HepG2 (cell line): ENCODE measurements around the gene AK3. TPM values are rescaled to one million over a fixed set of nuclear protein-coding genes. Genes with fewer than 3 reads are reported as not detected.

Experiments used
- CHD4 ChIP-seq: fragments of 200-600 bp; sonication (generic); IDR thresholded peaks from 2 replicates; pipeline ENCODE4 v1.7.0; 2017; ENCODE audit warnings: mild to moderate bottlenecking, low read length, borderline replicate concordance
- FOSL1 ChIP-seq: sonication (generic); formaldehyde crosslinking; IDR thresholded peaks from 2 replicates; pipeline ENCODE4 v1.9.0; 2021; ENCODE audit warnings: missing genetic modification reagents, borderline replicate concordance
- GTF2F1 ChIP-seq: fragments of 150-350 bp; IDR thresholded peaks from 2 replicates; pipeline ENCODE4 v1.6.1; 2014; ENCODE audit warnings: low read length
- HIVEP1 ChIP-seq: sonication (generic); formaldehyde crosslinking; IDR thresholded peaks from 2 replicates; pipeline ENCODE4 v1.4.0; 2020; ENCODE audit warnings: mild to moderate bottlenecking, missing genetic modification reagents
- HNRNPUL1 ChIP-seq: fragments of 200-400 bp; formaldehyde crosslinking; IDR thresholded peaks from 2 replicates; pipeline ENCODE4 v1.6.1; 2017; ENCODE audit warnings: low read depth, mild to moderate bottlenecking, low read length, moderate library complexity
- MTF2 ChIP-seq: sonication (generic); formaldehyde crosslinking; IDR thresholded peaks from 2 replicates; pipeline ENCODE4 v1.5.0; 2020; ENCODE audit warnings: missing genetic modification reagents, borderline replicate concordance
- PAF1 ChIP-seq: IDR thresholded peaks from 2 replicates; pipeline ENCODE4 v1.6.1; 2016; ENCODE audit warnings: missing genetic modification reagents, missing compliant biosample characterization
- YEATS4 ChIP-seq: sonication (generic); formaldehyde crosslinking; IDR thresholded peaks from 2 replicates; pipeline ENCODE4 v1.4.0; 2020; ENCODE audit warnings: missing genetic modification reagents, borderline replicate concordance
- ZNF20 ChIP-seq: sonication (generic); formaldehyde crosslinking; IDR thresholded peaks from 2 replicates; pipeline ENCODE4 v1.4.0; 2020; ENCODE audit warnings: mild to moderate bottlenecking, moderate library complexity, missing genetic modification reagents
- ZNF431 ChIP-seq: sonication (generic); formaldehyde crosslinking; IDR thresholded peaks from 2 replicates; pipeline ENCODE4 v1.9.0; 2022; ENCODE audit warnings: missing genetic modification reagents, low read depth, mild to moderate bottlenecking, borderline replicate concordance
- polyA plus RNA-seq, 8 experiments: library from polyadenylated mRNA; depleted of rRNA in 3 of 8; stranded (reverse) in 7 of 8; unstranded in 1 of 8; fragments of >200 nt; fragmentation: Illumina TruSeq in 4 of 8; extraction: Trizol in 4 of 8; gene quantifications; 2 replicates each; pipeline versions ENCODE4 v1.2.1 to v1.2.3, GENCODE V29; 2011 to 2016; ENCODE audit warnings: low read depth in 4 of 8, missing spikeins in 1 of 8, mixed read lengths in 1 of 8; ENCODE audit not compliant: insufficient read depth in 1 of 8
- total RNA-seq, 5 experiments: library from RNA; depleted of rRNA; stranded (reverse); fragments of >200 nt; fragmentation: Illumina TruSeq; extraction: Trizol; gene quantifications; 2 replicates each; pipeline ENCODE4 v1.2.3, GENCODE V29; 2016; ENCODE audit warnings: low read depth in 1 of 5
- TF ChIP-seq, protein P1 (sequence below): IDR thresholded peaks from 2 replicates; pipeline ENCODE4 v1.6.1; 2016; ENCODE audit warnings: missing compliant biosample characterization, missing genetic modification reagents, borderline replicate concordance
- TF ChIP-seq, protein P2 (sequence below): sonication (generic); formaldehyde crosslinking; IDR thresholded peaks from 2 replicates; pipeline ENCODE4 v1.8.0; 2022; ENCODE audit warnings: mild to moderate bottlenecking, missing genetic modification reagents, borderline replicate concordance
- TF ChIP-seq, protein P3 (sequence below): sonication (generic); formaldehyde crosslinking; IDR thresholded peaks from 2 replicates; pipeline ENCODE4 v1.4.0; 2020; ENCODE audit warnings: mild to moderate bottlenecking, missing genetic modification reagents
- TF ChIP-seq, protein P4 (sequence below): sonication (generic); formaldehyde crosslinking; IDR thresholded peaks from 2 replicates; pipeline ENCODE4 v1.4.0; 2020; ENCODE audit warnings: mild to moderate bottlenecking, missing genetic modification reagents
- TF ChIP-seq, protein P5 (sequence below): sonication (generic); formaldehyde crosslinking; IDR thresholded peaks from 2 replicates; pipeline ENCODE4 v1.4.0; 2020; ENCODE audit warnings: missing genetic modification reagents, mild to moderate bottlenecking, borderline replicate concordance

AK3 gene
- total and polyA plus RNA-seq, 2 of the 13 experiments (the other 11 are each of a cell fraction or from before 2014, with no cell fraction given), result 76.8 to 109 TPM

DNA sequence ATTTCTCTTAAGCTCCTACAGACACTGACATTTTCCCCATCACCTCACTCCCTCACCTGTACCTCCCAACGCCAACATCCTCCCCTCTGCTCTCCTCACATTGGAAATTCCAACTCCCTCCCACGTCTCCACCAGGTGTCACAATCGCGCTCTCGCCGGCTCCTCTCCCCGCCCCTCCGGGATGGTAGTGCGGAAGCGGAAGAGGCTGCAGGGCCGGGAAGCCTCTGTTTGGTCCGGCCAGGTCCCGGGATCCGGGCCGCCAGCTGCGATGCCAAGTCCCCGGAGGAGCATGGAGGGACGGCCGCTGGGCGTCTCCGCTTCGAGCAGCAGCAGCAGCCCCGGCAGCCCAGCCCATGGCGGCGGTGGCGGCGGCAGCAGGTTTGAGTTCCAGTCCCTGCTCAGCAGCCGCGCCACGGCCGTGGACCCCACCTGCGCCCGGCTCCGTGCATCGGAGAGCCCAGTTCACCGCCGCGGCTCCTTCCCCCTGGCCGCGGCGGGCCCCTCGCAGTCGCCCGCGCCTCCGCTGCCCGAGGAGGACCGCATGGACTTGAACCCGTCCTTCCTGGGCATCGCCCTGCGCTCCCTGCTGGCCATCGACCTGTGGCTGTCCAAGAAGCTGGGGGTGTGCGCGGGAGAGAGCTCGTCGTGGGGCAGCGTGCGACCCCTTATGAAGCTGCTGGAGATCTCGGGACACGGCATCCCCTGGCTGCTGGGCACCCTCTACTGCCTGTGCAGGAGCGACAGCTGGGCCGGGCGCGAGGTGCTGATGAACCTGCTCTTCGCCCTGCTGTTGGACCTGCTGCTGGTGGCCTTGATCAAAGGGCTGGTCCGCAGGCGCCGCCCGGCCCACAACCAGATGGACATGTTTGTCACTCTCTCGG lies 78.7 kb downstream of the AK3 start, which contains the start of gene PLPP6 (continued):
- TF ChIP-seq, protein P1, sequence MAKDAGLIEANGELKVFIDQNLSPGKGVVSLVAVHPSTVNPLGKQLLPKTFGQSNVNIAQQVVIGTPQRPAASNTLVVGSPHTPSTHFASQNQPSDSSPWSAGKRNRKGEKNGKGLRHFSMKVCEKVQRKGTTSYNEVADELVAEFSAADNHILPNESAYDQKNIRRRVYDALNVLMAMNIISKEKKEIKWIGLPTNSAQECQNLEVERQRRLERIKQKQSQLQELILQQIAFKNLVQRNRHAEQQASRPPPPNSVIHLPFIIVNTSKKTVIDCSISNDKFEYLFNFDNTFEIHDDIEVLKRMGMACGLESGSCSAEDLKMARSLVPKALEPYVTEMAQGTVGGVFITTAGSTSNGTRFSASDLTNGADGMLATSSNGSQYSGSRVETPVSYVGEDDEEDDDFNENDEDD (CRISPR knock-in tag), result peak; percentile 25; the same call in 1 of the 2 replicates
- TF ChIP-seq, protein P2, sequence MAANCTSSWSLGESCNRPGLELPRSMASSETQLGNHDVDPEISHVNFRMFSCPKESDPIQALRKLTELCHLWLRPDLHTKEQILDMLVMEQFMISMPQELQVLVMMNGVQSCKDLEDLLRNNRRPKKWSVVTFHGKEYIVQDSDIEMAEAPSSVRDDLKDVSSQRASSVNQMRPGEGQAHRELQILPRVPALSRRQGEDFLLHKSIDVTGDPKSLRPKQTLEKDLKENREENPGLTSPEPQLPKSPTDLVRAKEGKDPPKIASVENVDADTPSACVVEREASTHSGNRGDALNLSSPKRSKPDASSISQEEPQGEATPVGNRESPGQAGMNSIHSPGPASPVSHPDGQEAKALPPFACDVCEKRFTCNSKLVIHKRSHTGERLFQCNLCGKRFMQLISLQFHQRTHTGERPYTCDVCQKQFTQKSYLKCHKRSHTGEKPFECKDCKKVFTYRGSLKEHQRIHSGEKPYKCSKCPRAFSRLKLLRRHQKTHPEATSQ (CRISPR knock-in tag), result peak; percentile 43; the same call in 1 of the 2 replicates
- TF ChIP-seq CHD4 (no peak), HIVEP1 (CRISPR knock-in tag) (no peak), YEATS4 (CRISPR knock-in tag) (peak; percentile 94), HNRNPUL1 (no peak), MTF2 (no peak; the same call in 1 of the 2 replicates), ZNF431 (0 out of 2 replicates have a peak, but pooled peaks have one; percentile 13), FOSL1 (CRISPR knock-in tag) (no peak), ZNF20 (no peak), PAF1 (CRISPR knock-in tag) (no peak), GTF2F1 (no peak)
- TF ChIP-seq, protein P3, sequence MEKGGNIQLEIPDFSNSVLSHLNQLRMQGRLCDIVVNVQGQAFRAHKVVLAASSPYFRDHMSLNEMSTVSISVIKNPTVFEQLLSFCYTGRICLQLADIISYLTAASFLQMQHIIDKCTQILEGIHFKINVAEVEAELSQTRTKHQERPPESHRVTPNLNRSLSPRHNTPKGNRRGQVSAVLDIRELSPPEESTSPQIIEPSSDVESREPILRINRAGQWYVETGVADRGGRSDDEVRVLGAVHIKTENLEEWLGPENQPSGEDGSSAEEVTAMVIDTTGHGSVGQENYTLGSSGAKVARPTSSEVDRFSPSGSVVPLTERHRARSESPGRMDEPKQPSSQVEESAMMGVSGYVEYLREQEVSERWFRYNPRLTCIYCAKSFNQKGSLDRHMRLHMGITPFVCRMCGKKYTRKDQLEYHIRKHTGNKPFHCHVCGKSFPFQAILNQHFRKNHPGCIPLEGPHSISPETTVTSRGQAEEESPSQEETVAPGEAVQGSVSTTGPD (CRISPR knock-in tag), result peak; percentile 3; the same call in 1 of the 2 replicates
- TF ChIP-seq, protein P4, sequence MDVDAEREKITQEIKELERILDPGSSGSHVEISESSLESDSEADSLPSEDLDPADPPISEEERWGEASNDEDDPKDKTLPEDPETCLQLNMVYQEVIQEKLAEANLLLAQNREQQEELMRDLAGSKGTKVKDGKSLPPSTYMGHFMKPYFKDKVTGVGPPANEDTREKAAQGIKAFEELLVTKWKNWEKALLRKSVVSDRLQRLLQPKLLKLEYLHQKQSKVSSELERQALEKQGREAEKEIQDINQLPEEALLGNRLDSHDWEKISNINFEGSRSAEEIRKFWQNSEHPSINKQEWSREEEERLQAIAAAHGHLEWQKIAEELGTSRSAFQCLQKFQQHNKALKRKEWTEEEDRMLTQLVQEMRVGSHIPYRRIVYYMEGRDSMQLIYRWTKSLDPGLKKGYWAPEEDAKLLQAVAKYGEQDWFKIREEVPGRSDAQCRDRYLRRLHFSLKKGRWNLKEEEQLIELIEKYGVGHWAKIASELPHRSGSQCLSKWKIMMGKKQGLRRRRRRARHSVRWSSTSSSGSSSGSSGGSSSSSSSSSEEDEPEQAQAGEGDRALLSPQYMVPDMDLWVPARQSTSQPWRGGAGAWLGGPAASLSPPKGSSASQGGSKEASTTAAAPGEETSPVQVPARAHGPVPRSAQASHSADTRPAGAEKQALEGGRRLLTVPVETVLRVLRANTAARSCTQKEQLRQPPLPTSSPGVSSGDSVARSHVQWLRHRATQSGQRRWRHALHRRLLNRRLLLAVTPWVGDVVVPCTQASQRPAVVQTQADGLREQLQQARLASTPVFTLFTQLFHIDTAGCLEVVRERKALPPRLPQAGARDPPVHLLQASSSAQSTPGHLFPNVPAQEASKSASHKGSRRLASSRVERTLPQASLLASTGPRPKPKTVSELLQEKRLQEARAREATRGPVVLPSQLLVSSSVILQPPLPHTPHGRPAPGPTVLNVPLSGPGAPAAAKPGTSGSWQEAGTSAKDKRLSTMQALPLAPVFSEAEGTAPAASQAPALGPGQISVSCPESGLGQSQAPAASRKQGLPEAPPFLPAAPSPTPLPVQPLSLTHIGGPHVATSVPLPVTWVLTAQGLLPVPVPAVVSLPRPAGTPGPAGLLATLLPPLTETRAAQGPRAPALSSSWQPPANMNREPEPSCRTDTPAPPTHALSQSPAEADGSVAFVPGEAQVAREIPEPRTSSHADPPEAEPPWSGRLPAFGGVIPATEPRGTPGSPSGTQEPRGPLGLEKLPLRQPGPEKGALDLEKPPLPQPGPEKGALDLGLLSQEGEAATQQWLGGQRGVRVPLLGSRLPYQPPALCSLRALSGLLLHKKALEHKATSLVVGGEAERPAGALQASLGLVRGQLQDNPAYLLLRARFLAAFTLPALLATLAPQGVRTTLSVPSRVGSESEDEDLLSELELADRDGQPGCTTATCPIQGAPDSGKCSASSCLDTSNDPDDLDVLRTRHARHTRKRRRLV, result peak; percentile 80; the same call in 1 of the 2 replicates
- TF ChIP-seq, protein P5, sequence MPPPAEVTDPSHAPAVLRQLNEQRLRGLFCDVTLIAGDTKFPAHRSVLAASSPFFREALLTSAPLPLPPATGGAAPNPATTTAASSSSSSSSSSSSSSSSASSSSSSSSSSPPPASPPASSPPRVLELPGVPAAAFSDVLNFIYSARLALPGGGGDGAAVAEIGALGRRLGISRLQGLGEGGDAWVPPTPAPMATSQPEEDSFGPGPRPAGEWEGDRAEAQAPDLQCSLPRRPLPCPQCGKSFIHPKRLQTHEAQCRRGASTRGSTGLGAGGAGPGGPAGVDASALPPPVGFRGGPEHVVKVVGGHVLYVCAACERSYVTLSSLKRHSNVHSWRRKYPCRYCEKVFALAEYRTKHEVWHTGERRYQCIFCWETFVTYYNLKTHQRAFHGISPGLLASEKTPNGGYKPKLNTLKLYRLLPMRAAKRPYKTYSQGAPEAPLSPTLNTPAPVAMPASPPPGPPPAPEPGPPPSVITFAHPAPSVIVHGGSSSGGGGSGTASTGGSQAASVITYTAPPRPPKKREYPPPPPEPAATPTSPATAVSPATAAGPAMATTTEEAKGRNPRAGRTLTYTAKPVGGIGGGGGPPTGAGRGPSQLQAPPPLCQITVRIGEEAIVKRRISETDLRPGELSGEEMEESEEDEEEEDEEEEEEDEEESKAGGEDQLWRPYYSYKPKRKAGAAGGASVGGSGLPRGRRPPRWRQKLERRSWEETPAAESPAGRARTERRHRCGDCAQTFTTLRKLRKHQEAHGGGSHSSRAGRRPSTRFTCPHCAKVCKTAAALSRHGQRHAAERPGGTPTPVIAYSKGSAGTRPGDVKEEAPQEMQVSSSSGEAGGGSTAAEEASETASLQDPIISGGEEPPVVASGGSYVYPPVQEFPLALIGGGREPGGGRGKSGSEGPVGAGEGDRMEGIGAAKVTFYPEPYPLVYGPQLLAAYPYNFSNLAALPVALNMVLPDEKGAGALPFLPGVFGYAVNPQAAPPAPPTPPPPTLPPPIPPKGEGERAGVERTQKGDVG (CRISPR knock-in tag), result no peak
